Karpas-422 (cell line): ENCODE data around the gene DNAJC21. TPM values are rescaled to one million over a fixed set of nuclear protein-coding genes. Genes with fewer than 3 reads are reported as not detected.
A peak's percentile ranks its signal among the peaks of the same experiment; 100 is the strongest.

Experiments
- DNase-seq: peaks from one replicate; pipeline ENCODE4 v3.0.0-alpha.2; 2015
- H2AFZ ChIP-seq: fragments of 200-600 bp; sonication (generic); 2 replicates; pipeline ENCODE4 v1.6.1; 2014; ENCODE audit warnings: antibody characterized with exemption, low read length, mixed read lengths
- H3K27ac ChIP-seq: fragments of 200-600 bp; sonication (generic); 2 replicates; pipeline ENCODE4 v1.5.1; 2014; ENCODE audit warnings: mild to moderate bottlenecking, low read length, moderate library complexity
- H3K27me3 ChIP-seq: fragments of 200-600 bp; sonication (generic); 2 replicates; pipeline ENCODE4 v1.6.1; 2014; ENCODE audit warnings: low read length, mixed read lengths
- H3K36me3 ChIP-seq: fragments of 200-600 bp; sonication (generic); 2 replicates; pipeline ENCODE4 v1.6.1; 2014; ENCODE audit warnings: low read length, mixed read lengths; ENCODE audit not compliant: insufficient read depth
- H3K4me1 ChIP-seq: fragments of 200-600 bp; sonication (generic); 2 replicates; pipeline ENCODE4 v1.6.1; 2014; ENCODE audit warnings: mild to moderate bottlenecking, low read length, mixed read lengths
- H3K4me2 ChIP-seq: fragments of 200-600 bp; sonication (generic); 2 replicates; pipeline ENCODE4 v1.6.1; 2014; ENCODE audit warnings: low read length, low read depth, mild to moderate bottlenecking; ENCODE audit not compliant: poor library complexity, severe bottlenecking
- H3K4me3 ChIP-seq: fragments of 200-600 bp; sonication (generic); 2 replicates; pipeline ENCODE4 v1.5.1; 2014; ENCODE audit warnings: mild to moderate bottlenecking, antibody characterized with exemption, low read length, mixed read lengths
- H3K79me2 ChIP-seq: fragments of 200-600 bp; sonication (generic); 2 replicates; pipeline ENCODE4 v1.6.1; 2014; ENCODE audit warnings: mild to moderate bottlenecking, low read length, mixed read lengths
- H3K9ac ChIP-seq: fragments of 200-600 bp; sonication (generic); 2 replicates; pipeline ENCODE4 v1.6.0; 2014; ENCODE audit warnings: low read length
- H3K9me2 ChIP-seq: fragments of 200-600 bp; sonication (generic), shearing (Covaris generic); replicated peaks from 2 replicates; pipeline ENCODE4 v1.6.0; 2014; ENCODE audit warnings: mild to moderate bottlenecking, low read length, moderate library complexity; ENCODE audit not compliant: insufficient read depth
- H3K9me3 ChIP-seq: fragments of 300-700, 200-600 bp; sonication (generic); 2 replicates; pipeline ENCODE4 v1.6.1; 2014; ENCODE audit warnings: low read length, mixed read lengths
- H4K20me1 ChIP-seq: fragments of 200-600 bp; sonication (generic); 2 replicates; pipeline ENCODE4 v1.6.1; 2014; ENCODE audit warnings: mild to moderate bottlenecking, antibody characterized with exemption, low read length, low read depth; ENCODE audit not compliant: insufficient read depth
- total RNA-seq: library from RNA; depleted of rRNA; stranded (reverse); fragments of >200 nt; shearing (Covaris generic); gene quantifications from 2 replicates; pipeline ENCODE4 v1.2.3, GENCODE V29; 2014; ENCODE audit warnings: low replicate concordance

The DNAJC21 gene
- total RNA-seq, 1 experiment from 2014 or later: 41.0 TPM

- DNase-seq: peak; percentile 37
- peaks cover 50% of the 10 kb centered on the region for H3K36me3 ChIP-seq
- no peaks in the 10 kb centered on the region for H3K9me3 ChIP-seq
- H2AFZ ChIP-seq: no peak overlapping the region
- H3K27ac ChIP-seq: no peak overlapping the region; the same call in 1 of the 2 replicates
- 0 out of 2 replicates have a peak, but pooled peaks cover 7% of the 10 kb centered on the region for H4K20me1 ChIP-seq
- peaks cover 47% of the 10 kb centered on the region for H3K79me2 ChIP-seq
- H3K4me3 ChIP-seq: no peak overlapping the region
- H3K4me1 ChIP-seq: peaks cover 51% of the 10 kb centered on the region
- H3K27me3 ChIP-seq: no peaks in the 10 kb centered on the region
- H3K9ac ChIP-seq: no peak overlapping the region
- H3K4me2 ChIP-seq: no peak overlapping the region
- no peaks in the 10 kb centered on the region for H3K9me2 ChIP-seq
Observed at GRCh38 chr5:34926318-34926888, 3.0 kb upstream of the DNAJC21 start.

GRCh38 chr5:34927785-34928184, 1.6 kb upstream of the DNAJC21 start:
- Histone ChIP-seq H3K9ac (no peak overlapping the region), H4K20me1 (0 out of 2 replicates have a peak, but pooled peaks cover 4% of the 10 kb centered on the region), H3K9me3 (no peaks in the 10 kb centered on the region), H3K27me3 (no peaks in the 10 kb centered on the region), H3K79me2 (peaks cover 49% of the 10 kb centered on the region), H3K4me1 (peaks cover 42% of the 10 kb centered on the region), H3K4me3 (no peak overlapping the region), H3K9me2 (no peaks in the 10 kb centered on the region), H3K36me3 (peaks cover 38% of the 10 kb centered on the region), H3K4me2 (no peak overlapping the region), H3K27ac (0 out of 2 replicates have a peak overlapping the region, but pooled peaks have one; percentile 30), H2AFZ (no peak overlapping the region)
- no peak for DNase-seq

GRCh38 chr5:34928267-34928666, 1.1 kb upstream of the DNAJC21 start:
- Histone ChIP-seq H3K27me3 (no peaks in the 10 kb centered on the region), H3K27ac (peak overlapping the region; percentile 30; the same call in 1 of the 2 replicates), H3K4me3 (peak overlapping the region; percentile 65; the same call in 1 of the 2 replicates), H4K20me1 (0 out of 2 replicates have a peak, but pooled peaks cover 3% of the 10 kb centered on the region), H3K4me1 (peaks cover 37% of the 10 kb centered on the region), H3K79me2 (peaks cover 51% of the 10 kb centered on the region), H2AFZ (no peak overlapping the region), H3K9me3 (no peaks in the 10 kb centered on the region), H3K36me3 (peaks cover 35% of the 10 kb centered on the region), H3K9me2 (no peaks in the 10 kb centered on the region), H3K4me2 (peak overlapping the region; percentile 69), H3K9ac (no peak overlapping the region)
- DNase-seq: peak; percentile 46

GRCh38 chr5:34929720-34930461, 532 bp downstream of the DNAJC21 start:
- Histone ChIP-seq H3K9me3 (no peaks in the 10 kb centered on the region), H3K4me2 (peak overlapping the region; percentile 78), H3K4me1 (peaks cover 29% of the 10 kb centered on the region), H3K9ac (peak overlapping the region; percentile 88), H3K27me3 (no peaks in the 10 kb centered on the region), H3K36me3 (peaks cover 24% of the 10 kb centered on the region; the same call in 1 of the 2 replicates), H2AFZ (peak overlapping the region; percentile 1; the same call in 1 of the 2 replicates), H3K27ac (peak overlapping the region; percentile 57), H3K4me3 (peak overlapping the region; percentile 73), H3K79me2 (peaks cover 54% of the 10 kb centered on the region), H4K20me1 (no peaks in the 10 kb centered on the region), H3K9me2 (no peaks in the 10 kb centered on the region)
- peak; percentile 93 for DNase-seq

- peak overlapping the region; percentile 78 for H3K4me2 ChIP-seq
- H3K9me2 ChIP-seq: no peaks in the 10 kb centered on the region
- H4K20me1 ChIP-seq: no peaks in the 10 kb centered on the region
- no peaks in the 10 kb centered on the region for H3K27me3 ChIP-seq
- peak overlapping the region; percentile 88 for H3K9ac ChIP-seq
- H2AFZ ChIP-seq: peak overlapping the region; percentile 1; the same call in 1 of the 2 replicates
- no peaks in the 10 kb centered on the region for H3K9me3 ChIP-seq
- H3K4me3 ChIP-seq: peak overlapping the region; percentile 73
- H3K4me1 ChIP-seq: peaks cover 29% of the 10 kb centered on the region
- peaks cover 60% of the 10 kb centered on the region for H3K79me2 ChIP-seq
- H3K27ac ChIP-seq: peak overlapping the region; percentile 57
- no peak for DNase-seq
- H3K36me3 ChIP-seq: peaks cover 18% of the 10 kb centered on the region; the same call in 1 of the 2 replicates
Observed at GRCh38 chr5:34930462-34930844, 1.1 kb downstream of the DNAJC21 start.

GRCh38 chr5:34930870-34931269, 1.5 kb downstream of the DNAJC21 start:
- Histone ChIP-seq H3K27ac (no peak overlapping the region), H4K20me1 (no peaks in the 10 kb centered on the region), H2AFZ (no peak overlapping the region), H3K9me2 (no peaks in the 10 kb centered on the region), H3K4me3 (peak overlapping the region; percentile 73), H3K9me3 (no peaks in the 10 kb centered on the region), H3K27me3 (no peaks in the 10 kb centered on the region), H3K4me2 (peak overlapping the region; percentile 78), H3K9ac (peak overlapping the region; percentile 88), H3K79me2 (peaks cover 61% of the 10 kb centered on the region), H3K4me1 (peaks cover 29% of the 10 kb centered on the region), H3K36me3 (peaks cover 19% of the 10 kb centered on the region; the same call in 1 of the 2 replicates)
- no peak for DNase-seq

- Histone ChIP-seq H3K79me2 (peaks cover 70% of the 10 kb centered on the region), H3K9me2 (no peaks in the 10 kb centered on the region), H3K4me3 (no peak overlapping the region), H3K27me3 (no peaks in the 10 kb centered on the region), H3K27ac (no peak overlapping the region), H3K4me1 (peaks cover 24% of the 10 kb centered on the region), H3K36me3 (peaks cover 20% of the 10 kb centered on the region; the same call in 1 of the 2 replicates), H3K9ac (no peak overlapping the region), H3K4me2 (no peak overlapping the region), H2AFZ (no peak overlapping the region), H4K20me1 (no peaks in the 10 kb centered on the region), H3K9me3 (no peaks in the 10 kb centered on the region)
- no peak for DNase-seq
Observed at GRCh38 chr5:34932947-34933346, 3.6 kb downstream of the DNAJC21 start.

- H3K4me2 ChIP-seq: no peak overlapping the region
- peaks cover 16% of the 10 kb centered on the region for H3K79me2 ChIP-seq
- H3K27me3 ChIP-seq: no peaks in the 10 kb centered on the region
- no peaks in the 10 kb centered on the region for H3K9me2 ChIP-seq
- H2AFZ ChIP-seq: no peak overlapping the region
- H3K9ac ChIP-seq: no peak overlapping the region
- DNase-seq: no peak
- H3K36me3 ChIP-seq: peaks cover 55% of the 10 kb centered on the region; the same call in 1 of the 2 replicates
- H3K9me3 ChIP-seq: no peaks in the 10 kb centered on the region
- no peaks in the 10 kb centered on the region for H3K4me1 ChIP-seq
- no peak overlapping the region for H3K27ac ChIP-seq
- H3K4me3 ChIP-seq: no peak overlapping the region
- no peaks in the 10 kb centered on the region for H4K20me1 ChIP-seq
Observed at GRCh38 chr5:34941936-34942335, 12.6 kb downstream of the DNAJC21 start.
